Measurements from ENCODE around the gene APOBR.
"Not testable (repeated sequence)": the region's sequence is repeated elsewhere in the genome, so short reads cannot be mapped to it uniquely, and the experiment has no call there.

The APOBR gene

GRCh38 chr16:28498666-28499381, 4.4 kb downstream of the APOBR start:
- DNase-seq = no peak

GRCh38 chr16:28499854-28500253, 5.4 kb downstream of the APOBR start:
- DNase-seq = no peak

GRCh38 chr16:28500476-28501180, 6.2 kb downstream of the APOBR start:
- not testable (repeated sequence) for DNase-seq

- DNase-seq = no peak
These were observed 7.1 kb downstream of the APOBR start for GRCh38 chr16:28501258-28502232.

- no peak for DNase-seq
These were observed 7.8 kb downstream of the APOBR start for GRCh38 chr16:28502290-28502689.

GRCh38 chr16:28503470-28504259, 9.2 kb downstream of the APOBR start:
- DNase-seq = no peak

- DNase-seq = no peak
These were observed 10.4 kb downstream of the APOBR start for GRCh38 chr16:28504707-28505404.

GRCh38 chr16:28505489-28506137, 11.2 kb downstream of the APOBR start:
- no peak for DNase-seq

GRCh38 chr16:28511031-28511430, 16.6 kb downstream of the APOBR start:
- DNase-seq = no peak

- no peak for DNase-seq
These were observed 17.7 kb downstream of the APOBR start for GRCh38 chr16:28511801-28512789.

- DNase-seq = no peak
These were observed 19.2 kb downstream of the APOBR start for GRCh38 chr16:28513484-28514181.

GRCh38 chr16:28514246-28514645, 19.8 kb downstream of the APOBR start:
- no peak for DNase-seq

- DNase-seq = no peak
These were observed 26.2 kb downstream of the APOBR start for GRCh38 chr16:28520672-28521071.

- no peak for DNase-seq
These were observed 27.0 kb downstream of the APOBR start for GRCh38 chr16:28521436-28521835.

- no peak for DNase-seq
These were observed 28.3 kb downstream of the APOBR start for GRCh38 chr16:28522792-28523191.

- DNase-seq = no peak
These were observed 30.3 kb downstream of the APOBR start for GRCh38 chr16:28524681-28525171.

GRCh38 chr16:28526201-28527099, 32.0 kb downstream of the APOBR start:
- no peak for DNase-seq
